ENCODE measurements around the gene NCKAP5.
A peak's percentile ranks its signal among the peaks of the same experiment; 100 is the strongest.

NCKAP5 gene

DNA sequence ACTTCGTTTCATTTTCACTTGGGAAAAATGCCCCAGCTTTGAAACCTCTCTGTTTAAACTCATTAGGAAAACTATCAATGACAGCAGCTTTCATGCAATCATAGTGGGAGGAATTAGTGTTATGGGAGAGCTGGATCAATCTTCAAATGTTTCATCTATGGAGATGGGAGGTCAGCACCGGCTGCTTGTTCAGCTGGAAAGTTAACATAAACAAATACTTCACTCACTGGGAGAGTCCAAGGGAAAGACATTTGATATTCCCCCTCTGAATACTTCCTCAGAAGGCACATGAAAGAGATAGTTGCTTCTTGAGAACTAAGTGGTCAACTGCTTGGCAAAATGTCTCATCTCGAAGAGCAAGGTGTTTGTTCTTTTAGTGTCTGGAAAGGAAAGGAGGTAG lies 905.5 kb downstream of the NCKAP5 start:
- DNase-seq (ENCODE audit: low spot score): no peak

GRCh38 chr2:132659331-132659730 lies 908.9 kb downstream of the NCKAP5 start:
- DNase-seq (ENCODE audit: low spot score): peak; percentile 71

GRCh38 chr2:132656266-132656975 lies 911.8 kb downstream of the NCKAP5 start:
- no peak for DNase-seq (ENCODE audit: low spot score)

DNA sequence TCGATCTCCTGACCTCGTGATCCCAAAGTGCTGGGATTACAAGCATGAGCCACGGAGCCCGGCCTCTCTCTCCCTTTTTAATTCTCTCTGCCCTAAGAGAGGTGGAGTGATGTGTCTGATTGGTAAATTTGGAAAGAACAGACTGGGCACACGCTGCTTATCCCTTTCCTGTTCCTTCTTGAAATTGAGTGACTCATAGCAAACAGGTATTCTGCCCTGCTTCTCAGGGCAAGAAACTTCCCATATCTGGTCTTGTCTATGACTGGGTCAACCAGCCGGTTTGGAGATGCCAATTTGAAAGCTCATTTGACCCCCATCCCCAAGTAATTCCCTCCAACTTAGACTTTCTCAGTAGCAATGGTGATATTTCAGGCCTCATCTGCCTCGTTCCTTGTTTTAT lies 913.3 kb downstream of the NCKAP5 start:
- no peak for DNase-seq (ENCODE audit: low spot score)

DNA sequence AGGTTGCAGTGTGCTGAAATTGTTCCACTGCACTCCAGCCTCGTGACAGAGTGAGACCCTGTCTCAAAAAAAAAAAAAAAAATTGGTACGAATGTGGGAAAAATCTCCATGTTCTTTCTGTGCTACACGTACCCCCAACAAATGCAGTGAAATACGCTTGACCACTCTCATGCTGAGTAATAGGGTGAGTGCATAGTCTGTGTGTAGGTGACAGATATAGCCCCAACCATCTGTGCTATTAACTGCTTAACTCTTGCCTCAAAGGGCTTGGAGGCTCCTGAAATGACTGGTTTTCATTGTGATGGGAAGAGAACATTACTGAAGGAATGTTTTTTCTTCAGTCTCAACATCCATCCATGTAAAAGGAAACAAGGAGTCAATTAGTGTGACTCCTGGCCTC lies 913.9 kb downstream of the NCKAP5 start:
- no peak for DNase-seq (ENCODE audit: low spot score)

DNA sequence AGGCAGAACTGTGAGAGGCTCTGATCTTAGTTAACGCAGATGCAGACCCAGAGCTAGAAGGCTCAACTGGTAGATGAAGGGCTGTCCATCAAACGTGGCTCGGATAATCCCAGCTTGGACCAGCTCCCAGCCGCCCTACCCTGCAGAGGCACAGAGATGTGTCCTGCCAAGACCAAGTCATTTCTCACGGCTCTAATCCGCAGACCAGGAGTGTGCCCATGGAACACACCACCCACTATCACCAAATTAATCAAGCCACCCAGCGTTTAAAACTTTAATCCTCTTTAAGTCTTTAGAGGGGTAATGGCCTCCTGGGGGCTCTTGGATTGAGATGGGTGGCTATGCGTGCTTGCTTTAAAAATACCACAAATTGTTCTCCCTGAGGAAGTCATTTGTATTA lies 915.8 kb downstream of the NCKAP5 start:
- no peak for DNase-seq (ENCODE audit: low spot score)

DNA sequence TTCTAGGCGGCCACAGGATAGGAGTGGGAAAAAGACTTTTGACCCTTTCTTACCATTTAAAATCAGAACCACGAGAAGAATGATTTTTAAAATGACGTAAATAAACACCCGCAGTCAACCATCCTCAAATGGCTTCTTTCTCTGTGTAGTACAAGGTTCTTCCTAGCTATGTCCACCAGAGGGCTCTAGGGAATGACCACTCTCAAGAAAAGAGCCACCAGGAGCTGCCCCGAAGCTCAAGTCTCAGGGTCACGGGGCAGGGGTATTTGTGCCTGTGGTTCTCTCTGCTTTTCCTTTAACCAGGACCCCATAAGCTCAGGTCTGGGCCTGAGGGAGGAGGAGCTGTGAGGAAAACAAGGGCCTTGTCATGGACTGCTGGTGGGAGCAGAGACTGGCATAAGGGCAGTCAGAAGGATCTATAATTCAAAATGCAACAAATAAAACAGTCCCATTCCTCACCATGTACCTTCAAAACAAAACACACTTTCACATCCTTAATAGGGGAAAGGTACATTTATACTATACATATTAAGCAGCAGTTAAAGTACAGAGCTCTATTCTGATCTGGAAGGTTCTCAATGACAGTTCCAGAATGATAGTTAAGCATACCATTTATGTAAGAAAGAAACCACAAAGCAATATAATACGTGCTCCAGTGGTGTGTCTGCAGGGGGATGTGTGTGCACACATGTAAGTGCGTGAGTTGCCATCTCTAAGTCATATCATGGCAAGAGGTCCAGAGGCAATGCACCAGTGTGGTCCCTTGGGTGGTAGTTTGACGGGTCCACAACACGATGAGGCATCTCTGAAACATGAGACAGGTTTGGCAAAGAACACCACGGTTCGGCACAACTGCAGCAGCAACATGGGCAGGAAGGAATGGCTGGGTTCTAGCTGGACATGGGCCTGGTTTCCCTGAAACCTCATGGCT lies 916.9 kb downstream of the NCKAP5 start:
- DNase-seq (ENCODE audit: low spot score): peak; percentile 83

GRCh38 chr2:132646540-132647108 lies 921.6 kb downstream of the NCKAP5 start:
- DNase-seq (ENCODE audit: low spot score): no peak

DNA sequence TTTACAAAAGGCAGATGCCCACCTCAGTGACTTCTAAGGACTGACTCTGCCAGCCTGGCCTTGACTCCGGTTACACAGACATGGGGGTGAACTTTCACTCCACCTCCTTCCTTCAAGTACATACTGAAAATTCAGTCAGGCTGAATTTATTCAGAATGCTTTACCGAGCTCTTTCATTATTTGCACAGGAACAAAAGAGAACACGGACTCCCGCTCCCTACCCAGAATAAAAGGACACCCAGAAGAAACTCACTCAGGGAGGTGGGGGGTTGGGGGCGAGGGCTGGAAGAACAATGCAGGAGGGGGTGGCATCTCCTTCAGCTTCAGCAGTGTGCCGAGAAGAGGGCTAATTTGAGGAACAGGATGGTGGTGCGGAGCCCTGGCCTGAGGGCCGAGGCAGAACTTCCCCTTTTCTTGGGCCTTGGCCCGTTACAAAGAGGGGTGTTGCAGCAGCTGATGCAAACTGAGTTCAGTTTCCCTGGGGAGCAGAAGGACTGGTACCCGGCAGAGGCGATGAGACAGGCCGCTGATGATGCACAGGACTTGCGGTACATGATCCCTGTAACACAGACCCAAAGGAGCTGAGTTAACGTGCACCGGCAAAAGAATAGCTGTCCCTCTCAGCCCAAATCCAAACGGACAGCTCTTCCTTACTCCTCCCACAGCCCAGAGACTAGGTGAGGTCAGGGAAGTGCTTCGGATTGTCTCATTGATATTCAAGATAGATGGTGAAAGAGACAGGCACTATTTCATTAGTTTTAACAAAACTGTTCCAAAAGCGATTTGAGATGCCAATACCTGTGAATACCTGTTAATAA lies 922.3 kb downstream of the NCKAP5 start:
- peak; percentile 42 for DNase-seq (ENCODE audit: low spot score)

GRCh38 chr2:132645176-132645575 lies 923.1 kb downstream of the NCKAP5 start:
- DNase-seq (ENCODE audit: low spot score): no peak

GRCh38 chr2:132642415-132642814 lies 925.8 kb downstream of the NCKAP5 start:
- no peak for DNase-seq (ENCODE audit: low spot score)

GRCh38 chr2:132641819-132642218 lies 926.4 kb downstream of the NCKAP5 start:
- no peak for DNase-seq (ENCODE audit: low spot score)

- DNase-seq (ENCODE audit: low spot score): no peak
Observed at GRCh38 chr2:132640116-132640515, 928.1 kb downstream of the NCKAP5 start.

DNA sequence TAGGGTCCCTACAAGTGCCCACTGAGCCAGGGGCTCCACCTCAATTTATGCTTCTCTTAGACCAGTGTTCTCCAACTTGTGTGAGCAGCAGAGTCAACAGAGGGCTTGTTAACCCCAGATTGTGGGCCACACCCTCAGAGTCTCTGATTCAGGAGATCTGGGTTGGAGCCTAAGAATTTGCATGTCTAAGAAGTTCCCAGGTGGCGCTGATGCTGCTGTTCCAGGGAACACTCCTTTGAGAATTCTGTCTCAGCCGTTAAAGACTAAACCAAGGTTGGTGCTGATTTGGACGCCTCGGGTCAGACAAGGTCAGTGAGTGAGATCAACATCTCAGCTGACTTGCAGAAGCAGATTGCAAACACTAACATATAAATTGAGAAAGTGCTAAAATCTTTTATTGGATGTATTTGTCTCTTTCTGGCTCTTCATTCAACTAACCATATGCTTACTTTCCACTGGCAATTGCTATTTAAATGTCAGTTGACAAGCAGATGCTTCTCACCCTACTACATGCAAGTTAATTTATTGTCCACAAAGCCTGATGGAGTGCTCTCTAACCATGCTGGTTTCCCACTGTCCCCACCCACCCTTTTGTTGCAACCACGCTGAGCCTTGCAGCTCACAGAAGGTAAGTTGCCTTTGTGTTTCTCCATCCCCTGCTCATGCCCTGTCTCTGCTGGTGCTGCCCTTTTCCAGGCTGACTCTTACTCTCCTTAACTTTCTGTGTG lies 929.8 kb downstream of the NCKAP5 start:
- no peak for DNase-seq (ENCODE audit: low spot score)

- no peak for DNase-seq (ENCODE audit: low spot score)
Observed at GRCh38 chr2:132636346-132636745, 931.9 kb downstream of the NCKAP5 start.

- DNase-seq (ENCODE audit: low spot score): no peak
Observed at GRCh38 chr2:132633635-132634034, 934.6 kb downstream of the NCKAP5 start.

DNA sequence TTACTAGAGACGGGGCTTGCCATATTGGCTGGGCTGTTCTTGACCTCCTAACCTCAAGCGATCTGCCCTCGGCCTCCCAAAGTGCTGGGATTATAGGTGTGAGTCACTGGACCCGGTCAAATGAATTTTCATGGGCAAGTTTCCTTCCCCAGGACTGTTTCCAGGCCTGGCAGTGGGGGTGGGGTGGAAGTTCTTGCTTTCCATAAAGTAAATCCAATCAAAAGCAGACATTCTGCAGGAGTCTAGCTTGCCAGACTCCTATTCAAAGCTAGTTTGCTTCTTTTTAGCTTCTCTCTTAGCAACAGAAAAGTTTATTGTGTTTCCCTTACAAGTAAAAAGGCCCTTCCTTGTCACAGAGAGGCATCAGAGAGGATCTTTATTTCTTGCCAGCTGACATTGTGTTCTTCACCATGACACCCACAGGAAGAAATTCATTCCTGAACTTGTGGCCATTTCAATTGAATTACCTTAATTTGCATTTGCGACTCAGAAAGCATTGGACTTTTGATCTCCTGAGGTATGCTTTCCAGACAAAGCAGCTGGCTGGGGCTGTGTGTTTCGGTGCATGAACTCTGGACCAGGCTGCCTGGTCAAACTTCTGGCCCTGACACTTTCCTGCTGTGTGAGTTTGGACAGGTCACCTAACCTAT lies 936.1 kb downstream of the NCKAP5 start:
- DNase-seq (ENCODE audit: low spot score): peak; percentile 70

DNA sequence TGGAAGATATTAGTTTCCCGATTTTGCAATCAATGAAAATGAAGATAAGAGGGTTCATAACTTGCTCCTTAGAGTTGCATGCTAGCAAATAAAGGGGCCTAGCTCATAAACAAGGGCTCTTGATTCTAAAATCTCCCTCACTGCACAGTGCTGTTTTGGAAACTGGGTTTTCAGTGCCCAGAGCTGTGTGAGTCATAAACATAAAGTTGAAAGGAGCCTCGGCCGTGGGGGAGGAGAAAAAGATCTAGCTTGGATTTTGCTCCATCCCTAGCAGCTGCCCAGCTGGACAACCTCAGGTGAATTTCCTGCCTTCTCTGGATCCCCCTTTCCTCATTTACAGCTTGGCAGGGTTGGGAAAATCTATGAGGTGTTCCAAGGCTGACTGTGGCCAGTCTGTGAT lies 940.7 kb downstream of the NCKAP5 start:
- DNase-seq (ENCODE audit: low spot score): no peak

DNA sequence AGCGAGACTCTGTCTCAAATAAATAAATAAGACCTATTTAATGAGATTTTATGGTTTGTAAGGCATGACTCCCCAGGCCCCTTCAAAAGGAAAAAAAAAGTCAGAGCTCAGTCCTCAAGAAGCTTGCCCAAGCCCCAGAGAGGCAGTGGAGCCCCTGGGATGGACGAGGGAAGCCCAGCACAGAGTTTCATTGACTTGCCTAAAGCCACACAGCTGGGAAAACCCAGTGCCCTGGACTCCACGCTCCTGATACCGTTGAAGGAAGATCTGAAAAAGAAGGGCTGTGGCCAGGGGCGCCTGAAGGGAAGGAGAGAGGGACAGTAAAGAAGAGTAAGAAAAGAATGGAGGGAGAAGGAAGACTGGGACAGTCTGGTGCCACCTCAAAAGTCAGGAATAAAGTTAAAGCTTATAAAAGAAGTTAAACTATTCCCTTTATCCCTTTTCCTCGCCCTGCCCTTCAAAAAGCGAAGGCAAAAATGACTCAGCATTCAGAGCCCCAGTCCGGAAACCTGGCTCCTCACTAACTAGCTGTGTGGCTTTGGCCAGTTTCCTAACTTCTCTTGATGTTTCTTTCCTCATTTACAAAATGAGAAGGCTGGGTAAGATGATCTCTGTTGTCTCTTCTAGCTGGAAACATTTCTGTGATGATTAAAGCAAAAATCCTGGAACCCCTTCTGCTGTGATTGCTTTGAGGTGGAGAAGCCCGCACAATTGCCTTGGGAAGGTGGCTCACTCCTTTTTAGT lies 945.0 kb downstream of the NCKAP5 start:
- DNase-seq (ENCODE audit: low spot score): no peak
